Measurements from ENCODE around the gene ACSF3.

Gene ACSF3

DNA sequence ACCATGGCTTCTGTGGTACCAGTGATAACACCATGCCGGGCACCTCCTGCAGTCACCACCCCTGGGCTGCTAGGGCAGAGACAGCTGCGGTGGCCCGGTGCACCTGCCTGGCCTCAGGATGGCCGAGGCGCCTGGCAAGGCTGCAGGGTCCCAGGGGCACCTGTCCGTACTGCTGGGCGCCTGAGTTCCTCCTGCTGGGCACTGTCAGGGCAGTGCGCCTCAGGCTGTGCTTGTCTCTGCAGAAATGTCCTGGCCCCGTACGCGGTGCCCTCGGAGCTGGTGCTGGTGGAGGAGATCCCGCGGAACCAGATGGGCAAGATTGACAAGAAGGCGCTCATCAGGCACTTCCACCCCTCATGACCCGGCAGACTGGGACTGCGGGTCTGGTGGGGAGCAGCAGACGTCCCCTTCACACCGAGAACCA lies 60.2 kb downstream of the ACSF3 start:
- no peak overlapping the region for H3K4me3 ChIP-seq (ENCODE audit: low read depth, low read length, poor library complexity, severe bottlenecking)
- no peak overlapping the region for H3K27ac ChIP-seq (ENCODE audit: low read depth, low read length, poor library complexity, severe bottlenecking)
- H3K9me2 ChIP-seq (ENCODE audit: low read depth, low read length) = no peaks in the 10 kb centered on the region
- no peak overlapping the region for H2AFZ ChIP-seq (ENCODE audit: low read length)
- no peaks in the 10 kb centered on the region for H3K27me3 ChIP-seq (ENCODE audit: insufficient read depth, low read length)
- peaks cover 6% of the 10 kb centered on the region; the same call in 1 of the 2 replicates for H3F3A ChIP-seq (ENCODE audit: insufficient read depth, low read length)
- H3K9me3 ChIP-seq (ENCODE audit: low read length) = peaks cover 7% of the 10 kb centered on the region; the same call in 1 of the 2 replicates
- no peak overlapping the region for H3K4me2 ChIP-seq (ENCODE audit: low read length)
- no peaks in the 10 kb centered on the region for H4K20me1 ChIP-seq (ENCODE audit: insufficient read depth, low read length)
- H3K79me2 ChIP-seq (ENCODE audit: insufficient read depth, low read length) = no peaks in the 10 kb centered on the region
- H3K4me1 ChIP-seq (ENCODE audit: insufficient read depth, low read length, severe bottlenecking) = peaks cover 27% of the 10 kb centered on the region
- no peak overlapping the region for H3K9ac ChIP-seq (ENCODE audit: low read length)
- TF ChIP-seq CTCF (IDR thresholded peaks at IDR 0.05; ENCODE audit: low read length) (no peak), EZH2 (IDR thresholded peaks at IDR 0.05; ENCODE audit: borderline replicate concordance, low read length) (no peak)
- peaks cover 33% of the 10 kb centered on the region for H3K36me3 ChIP-seq (ENCODE audit: insufficient read depth, low read length)

DNA sequence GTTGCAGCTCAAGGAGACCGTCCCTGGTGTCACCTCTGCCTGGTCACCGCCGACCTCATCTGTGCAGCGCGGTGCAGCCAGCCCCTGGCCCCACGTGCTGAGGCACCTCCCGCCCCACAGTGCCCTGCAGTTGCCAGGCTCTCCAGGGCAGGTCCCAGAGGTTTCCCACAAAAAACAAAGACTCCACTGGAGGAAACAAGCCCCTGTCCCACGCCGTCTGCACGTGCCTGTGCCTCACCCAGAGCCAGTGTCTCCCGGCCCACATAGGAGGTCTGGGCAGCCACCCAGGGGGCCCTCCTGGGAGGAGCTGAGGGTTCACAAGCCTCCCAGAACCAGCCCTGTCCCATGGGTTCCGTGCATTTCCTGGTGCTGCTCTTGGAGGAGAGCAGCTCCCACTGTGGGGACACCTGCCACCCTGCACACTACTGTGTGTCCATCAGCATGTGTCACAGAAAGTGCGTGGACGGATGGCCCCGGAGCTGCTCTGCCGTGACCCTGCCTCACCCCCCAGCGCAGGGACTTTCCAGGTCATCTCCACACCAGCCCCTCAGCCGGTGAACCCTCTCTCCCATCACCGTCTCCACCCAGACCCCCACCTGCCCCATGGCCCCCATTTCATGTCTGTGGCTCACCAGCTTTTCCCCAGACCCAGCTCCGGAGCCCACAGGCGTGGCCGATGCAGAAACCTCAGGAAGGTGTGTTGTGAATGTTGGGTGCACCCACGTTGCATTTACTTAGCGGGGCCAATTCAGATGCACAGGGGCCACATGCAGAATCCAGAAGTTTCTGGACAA lies 60.9 kb downstream of the ACSF3 start:
- Histone ChIP-seq H3K9ac (ENCODE audit: low read length) (no peak overlapping the region), H2AFZ (ENCODE audit: low read length) (no peak overlapping the region), H3F3A (ENCODE audit: insufficient read depth, low read length) (peaks cover 6% of the 10 kb centered on the region; the same call in 1 of the 2 replicates), H3K27me3 (ENCODE audit: insufficient read depth, low read length) (no peaks in the 10 kb centered on the region), H4K20me1 (ENCODE audit: insufficient read depth, low read length) (no peaks in the 10 kb centered on the region), H3K9me3 (ENCODE audit: low read length) (no peaks in the 10 kb centered on the region), H3K27ac (ENCODE audit: low read depth, low read length, poor library complexity, severe bottlenecking) (no peak overlapping the region), H3K79me2 (ENCODE audit: insufficient read depth, low read length) (no peaks in the 10 kb centered on the region), H3K4me1 (ENCODE audit: insufficient read depth, low read length, severe bottlenecking) (peaks cover 27% of the 10 kb centered on the region), H3K4me2 (ENCODE audit: low read length) (no peak overlapping the region), H3K4me3 (ENCODE audit: low read depth, low read length, poor library complexity, severe bottlenecking) (no peak overlapping the region), H3K9me2 (ENCODE audit: low read depth, low read length) (no peaks in the 10 kb centered on the region), H3K36me3 (ENCODE audit: insufficient read depth, low read length) (peaks cover 26% of the 10 kb centered on the region)
- TF ChIP-seq CTCF (IDR thresholded peaks at IDR 0.05; ENCODE audit: low read length) = no peak
- TF ChIP-seq EZH2 (IDR thresholded peaks at IDR 0.05; ENCODE audit: borderline replicate concordance, low read length) = no peak

GRCh38 chr16:89155184-89155679 lies 61.6 kb downstream of the ACSF3 start:
- no peaks in the 10 kb centered on the region for H3K79me2 ChIP-seq (ENCODE audit: insufficient read depth, low read length)
- peaks cover 6% of the 10 kb centered on the region; the same call in 1 of the 2 replicates for H3F3A ChIP-seq (ENCODE audit: insufficient read depth, low read length)
- H3K9me2 ChIP-seq (ENCODE audit: low read depth, low read length) = no peaks in the 10 kb centered on the region
- peaks cover 27% of the 10 kb centered on the region for H3K4me1 ChIP-seq (ENCODE audit: insufficient read depth, low read length, severe bottlenecking)
- H2AFZ ChIP-seq (ENCODE audit: low read length) = no peak overlapping the region
- H3K36me3 ChIP-seq (ENCODE audit: insufficient read depth, low read length) = peaks cover 20% of the 10 kb centered on the region
- TF ChIP-seq EZH2 (IDR thresholded peaks at IDR 0.05; ENCODE audit: borderline replicate concordance, low read length) = no peak
- no peak for TF ChIP-seq CTCF (IDR thresholded peaks at IDR 0.05; ENCODE audit: low read length)
- no peak overlapping the region for H3K4me3 ChIP-seq (ENCODE audit: low read depth, low read length, poor library complexity, severe bottlenecking)
- H3K27ac ChIP-seq (ENCODE audit: low read depth, low read length, poor library complexity, severe bottlenecking) = no peak overlapping the region
- H3K4me2 ChIP-seq (ENCODE audit: low read length) = no peak overlapping the region
- no peaks in the 10 kb centered on the region for H4K20me1 ChIP-seq (ENCODE audit: insufficient read depth, low read length)
- no peaks in the 10 kb centered on the region for H3K27me3 ChIP-seq (ENCODE audit: insufficient read depth, low read length)
- no peaks in the 10 kb centered on the region for H3K9me3 ChIP-seq (ENCODE audit: low read length)
- H3K9ac ChIP-seq (ENCODE audit: low read length) = no peak overlapping the region

Data from OCI-LY1 (cell line).